Fibroblast of the aortic adventitia (primary cell): ENCODE measurements around the gene NOSIP. TPM values are rescaled to one million over a fixed set of nuclear protein-coding genes. Genes with fewer than 3 reads are reported as not detected.

ENCODE experiments used
- DNase-seq: peaks from one replicate; pipeline ENCODE4 v3.0.0-alpha.2; 2010; ENCODE audit warnings: low read depth
- H3K4me3 ChIP-seq: 2 replicates; pipeline ENCODE4 v1.5.1; 2011; ENCODE audit warnings: low read depth, mild to moderate bottlenecking, control low read depth, low read length, moderate library complexity
- total RNA-seq: library from RNA; depleted of rRNA; stranded (reverse); fragments of >200 nt; gene quantifications from 2 replicates; pipeline ENCODE4 v1.2.3, GENCODE V29; 2012; ENCODE audit warnings: low replicate concordance
- TF ChIP-seq, protein P1 (sequence below): IDR thresholded peaks from 2 replicates; pipeline ENCODE4 v1.5.1; 2011; ENCODE audit warnings: mild to moderate bottlenecking, low read length, control low read depth, inconsistent platforms; ENCODE audit not compliant: insufficient read depth

NOSIP gene
- total RNA-seq, 1 donor: 46.9 TPM

DNA sequence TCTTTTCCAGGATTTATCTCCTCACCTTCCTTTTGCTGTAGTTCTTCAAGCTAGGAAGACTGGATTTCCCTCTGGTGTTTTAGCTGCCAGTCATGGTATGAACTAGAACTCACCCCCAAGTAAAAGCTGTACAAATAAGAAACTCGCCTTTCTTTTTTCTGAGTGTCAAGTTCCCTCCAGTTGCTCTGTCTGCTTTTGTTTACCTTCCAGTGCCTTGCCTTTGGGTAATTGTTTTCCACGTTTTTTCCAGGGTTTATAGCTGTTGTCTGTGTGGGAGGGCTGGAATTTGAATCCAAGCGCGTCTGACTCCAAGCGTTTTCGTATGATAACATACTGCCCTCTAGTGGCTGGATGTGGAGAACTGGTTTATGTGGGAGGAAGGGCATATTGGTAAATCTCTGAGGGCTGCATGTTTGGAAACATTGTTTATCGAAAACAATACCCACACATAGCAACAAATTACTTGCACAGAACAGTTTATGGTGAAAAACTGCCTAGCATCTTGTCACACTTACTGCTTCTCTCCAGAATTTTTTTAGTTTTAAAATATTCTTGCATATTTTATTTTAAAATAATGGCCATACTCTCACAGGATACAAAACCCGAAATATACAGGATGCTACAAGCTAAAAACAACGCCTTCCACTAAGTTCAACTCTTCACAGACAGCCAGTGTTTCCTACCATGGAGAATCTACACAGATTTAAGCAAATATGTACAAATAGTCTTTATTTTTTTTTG is 33.4 kb downstream of the NOSIP start:
- TF ChIP-seq, protein P1, sequence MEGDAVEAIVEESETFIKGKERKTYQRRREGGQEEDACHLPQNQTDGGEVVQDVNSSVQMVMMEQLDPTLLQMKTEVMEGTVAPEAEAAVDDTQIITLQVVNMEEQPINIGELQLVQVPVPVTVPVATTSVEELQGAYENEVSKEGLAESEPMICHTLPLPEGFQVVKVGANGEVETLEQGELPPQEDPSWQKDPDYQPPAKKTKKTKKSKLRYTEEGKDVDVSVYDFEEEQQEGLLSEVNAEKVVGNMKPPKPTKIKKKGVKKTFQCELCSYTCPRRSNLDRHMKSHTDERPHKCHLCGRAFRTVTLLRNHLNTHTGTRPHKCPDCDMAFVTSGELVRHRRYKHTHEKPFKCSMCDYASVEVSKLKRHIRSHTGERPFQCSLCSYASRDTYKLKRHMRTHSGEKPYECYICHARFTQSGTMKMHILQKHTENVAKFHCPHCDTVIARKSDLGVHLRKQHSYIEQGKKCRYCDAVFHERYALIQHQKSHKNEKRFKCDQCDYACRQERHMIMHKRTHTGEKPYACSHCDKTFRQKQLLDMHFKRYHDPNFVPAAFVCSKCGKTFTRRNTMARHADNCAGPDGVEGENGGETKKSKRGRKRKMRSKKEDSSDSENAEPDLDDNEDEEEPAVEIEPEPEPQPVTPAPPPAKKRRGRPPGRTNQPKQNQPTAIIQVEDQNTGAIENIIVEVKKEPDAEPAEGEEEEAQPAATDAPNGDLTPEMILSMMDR: peak; percentile 81
- DNase-seq: peak; percentile 92
- no peak overlapping the region for H3K4me3 ChIP-seq

DNA sequence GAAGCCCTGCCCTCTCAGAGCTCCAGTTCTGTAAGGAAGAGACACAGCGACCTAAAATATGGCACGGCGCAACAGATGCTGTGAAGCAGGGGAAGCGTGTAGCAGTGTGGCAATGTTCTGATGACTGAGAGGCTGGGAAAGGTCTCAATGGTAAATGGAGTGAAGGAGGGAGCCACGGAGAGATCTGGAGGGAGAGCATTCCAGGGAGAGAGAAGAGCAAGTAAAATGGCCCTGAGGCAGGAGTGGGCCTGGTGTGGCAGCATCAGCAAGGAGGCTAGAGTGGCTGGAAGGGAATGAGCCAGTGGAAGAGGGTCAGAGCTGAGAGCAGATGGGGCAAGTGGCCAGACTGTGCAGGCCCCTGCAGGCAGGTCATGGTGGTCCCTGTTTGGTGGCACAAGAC is 36.2 kb downstream of the NOSIP start:
- no peak overlapping the region for H3K4me3 ChIP-seq
- no peak for DNase-seq
- TF ChIP-seq, protein P1: no peak

DNA sequence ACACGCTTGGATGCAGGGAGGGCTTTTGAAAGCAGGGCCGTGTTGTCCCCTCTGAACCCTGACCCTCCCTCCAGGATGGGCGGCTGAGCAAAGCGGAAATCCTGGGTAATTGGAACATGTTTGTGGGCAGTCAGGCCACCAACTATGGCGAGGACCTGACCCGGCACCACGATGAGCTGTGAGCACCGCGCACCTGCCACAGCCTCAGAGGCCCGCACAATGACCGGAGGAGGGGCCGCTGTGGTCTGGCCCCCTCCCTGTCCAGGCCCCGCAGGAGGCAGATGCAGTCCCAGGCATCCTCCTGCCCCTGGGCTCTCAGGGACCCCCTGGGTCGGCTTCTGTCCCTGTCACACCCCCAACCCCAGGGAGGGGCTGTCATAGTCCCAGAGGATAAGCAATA is 37.3 kb downstream of the NOSIP start:
- TF ChIP-seq, protein P1: no peak
- no peak for DNase-seq

DNA sequence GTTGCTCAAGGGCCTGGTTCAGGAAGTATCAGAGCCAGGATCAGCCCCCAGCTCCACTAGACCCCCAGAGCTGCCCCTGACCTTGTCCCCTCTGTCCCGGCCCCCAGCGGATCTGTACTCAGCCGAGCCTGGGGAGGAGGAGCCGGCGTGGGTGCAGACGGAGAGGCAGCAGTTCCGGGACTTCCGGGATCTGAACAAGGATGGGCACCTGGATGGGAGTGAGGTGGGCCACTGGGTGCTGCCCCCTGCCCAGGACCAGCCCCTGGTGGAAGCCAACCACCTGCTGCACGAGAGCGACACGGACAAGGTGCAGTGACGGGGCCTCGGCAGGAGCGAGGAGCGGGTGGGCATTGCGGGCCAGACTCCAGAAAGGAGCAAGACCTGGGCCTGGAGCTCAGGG is 37.9 kb downstream of the NOSIP start:
- DNase-seq: no peak
- TF ChIP-seq, protein P1: no peak
- H3K4me3 ChIP-seq: no peak overlapping the region

More for the DNA sequence above, 37.3 kb downstream of the NOSIP start:
- H3K4me3 ChIP-seq: no peak overlapping the region

DNA sequence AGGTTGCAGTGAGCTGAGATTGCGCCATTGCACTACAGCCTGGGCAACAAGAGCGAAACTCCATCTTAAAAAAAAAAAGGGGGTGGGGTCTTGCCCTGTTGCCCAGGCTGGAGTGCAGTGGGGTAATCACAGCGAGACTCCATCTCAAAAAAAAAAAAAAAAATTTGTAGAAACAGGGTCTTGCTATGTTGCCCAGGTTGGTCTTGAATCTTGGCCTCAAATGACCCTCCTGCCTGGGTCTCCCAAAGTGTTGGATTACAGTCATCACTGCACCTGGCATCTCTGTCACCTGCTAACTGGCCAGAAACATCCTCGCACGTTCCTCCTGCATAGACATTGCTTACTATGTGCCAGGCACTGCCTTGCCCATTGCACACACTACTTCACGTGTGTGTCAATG is 38.4 kb downstream of the NOSIP start:
- no peak for DNase-seq
- TF ChIP-seq, protein P1: no peak
- H3K4me3 ChIP-seq: no peak overlapping the region

DNA sequence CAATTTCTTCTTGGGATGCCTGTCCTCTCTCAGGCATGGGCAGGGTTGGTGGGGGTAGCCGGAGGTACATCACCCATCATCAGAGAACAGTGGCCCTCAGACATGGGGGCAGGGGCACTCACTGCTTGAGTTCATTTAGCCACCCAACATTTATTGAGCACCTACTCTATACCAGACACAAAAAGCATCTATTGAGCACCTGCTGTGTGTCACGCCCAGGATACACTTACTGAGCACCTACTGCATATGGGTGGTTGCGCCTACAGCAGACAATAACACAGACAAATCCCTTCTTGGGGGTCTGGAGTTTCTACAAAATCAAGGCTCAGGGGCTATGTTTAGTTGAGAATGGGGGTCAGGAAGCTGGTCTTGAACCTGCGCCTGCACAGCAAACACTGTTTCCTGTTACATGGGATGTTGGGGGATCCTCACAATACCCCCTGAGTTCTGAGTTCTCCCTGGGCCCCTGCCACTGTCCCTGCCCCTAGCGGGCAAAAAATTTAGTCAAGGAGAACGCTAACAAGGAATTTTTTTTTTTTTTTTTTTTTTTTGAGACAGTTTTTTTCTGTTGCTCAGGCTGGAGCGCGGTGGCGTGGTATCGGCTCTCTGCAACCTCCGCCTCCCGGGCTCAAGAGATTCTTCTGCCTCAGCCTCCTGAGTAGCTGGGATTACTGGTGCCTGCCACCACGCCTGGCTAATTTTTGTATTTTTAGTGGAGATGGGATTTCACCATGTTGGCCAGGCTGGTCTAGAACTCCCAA is 41.0 kb downstream of the NOSIP start:
- DNase-seq: no peak
- TF ChIP-seq, protein P1: no peak
- no peak overlapping the region for H3K4me3 ChIP-seq
